GM21529 (cell line): Measurements from ENCODE around the gene NPEPL1.
A peak's percentile ranks its signal among the peaks of the same experiment; 100 is the strongest.

Source experiments
- ATAC-seq: cut with Tn5 transposase; IDR thresholded peaks from one replicate; pipeline ENCODE4 v1.9.1; 2021; ENCODE audit not compliant: unreplicated experiment

Gene NPEPL1

DNA sequence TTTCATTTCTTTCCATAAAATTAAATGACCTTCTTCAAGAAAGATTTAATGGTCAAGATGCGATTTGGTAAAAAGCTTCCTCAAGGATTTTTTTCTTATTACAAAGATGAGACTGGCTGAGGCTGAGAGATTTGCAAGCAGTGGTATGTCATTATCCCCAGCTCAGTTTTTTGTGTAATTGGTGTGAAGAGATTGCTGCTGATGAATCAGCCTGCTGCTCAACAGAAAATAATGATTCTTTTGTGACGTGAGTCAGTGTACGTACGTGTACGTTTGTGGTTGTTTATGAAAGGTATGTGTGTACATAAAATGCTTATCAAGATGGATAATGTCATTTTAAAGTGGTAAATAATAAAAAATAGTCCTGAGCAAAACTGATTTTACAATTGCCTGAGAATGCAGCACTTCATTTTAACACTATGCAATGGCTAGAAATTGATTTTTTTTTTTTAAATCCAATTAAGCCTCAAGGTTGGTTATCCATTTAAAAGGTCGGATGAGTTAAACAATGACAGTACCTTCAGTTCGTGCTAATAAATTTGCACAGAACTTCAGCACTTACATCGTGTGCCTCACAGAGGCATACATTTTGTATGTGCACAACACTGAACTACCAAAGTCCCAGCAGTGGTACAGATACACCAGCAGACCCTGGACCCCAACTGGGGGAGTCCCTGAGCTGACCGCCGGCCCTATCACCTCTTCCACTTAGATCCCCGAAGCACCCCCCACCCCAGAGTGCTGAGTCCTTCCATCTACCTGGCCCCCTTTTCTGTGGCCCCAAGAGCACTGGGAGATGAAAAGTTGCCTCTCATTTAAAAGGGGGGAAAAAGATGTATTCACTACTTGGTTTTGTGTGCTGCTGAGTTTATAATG is 9.7 kb upstream of the NPEPL1 start:
- ATAC-seq, result no peak

DNA sequence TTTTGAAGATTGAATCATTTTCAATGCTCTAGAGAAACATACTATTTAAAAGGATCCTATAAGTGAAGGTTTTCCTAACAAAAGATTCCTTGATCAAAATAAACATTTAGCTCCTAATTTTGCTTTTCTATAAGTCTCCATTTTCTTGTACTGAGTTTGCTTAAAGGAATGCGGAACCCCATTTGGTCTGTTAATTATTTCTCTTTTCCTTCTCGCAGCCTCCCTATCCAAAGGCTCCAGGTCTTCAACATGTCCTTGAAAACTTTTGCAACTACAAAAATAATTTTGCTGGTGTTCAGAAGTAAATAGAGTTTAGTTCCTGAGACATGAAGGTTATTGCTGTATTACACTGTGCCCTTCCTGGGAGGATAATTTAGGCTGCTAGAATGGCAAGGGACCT is 8.3 kb upstream of the NPEPL1 start:
- ATAC-seq, result no peak

DNA sequence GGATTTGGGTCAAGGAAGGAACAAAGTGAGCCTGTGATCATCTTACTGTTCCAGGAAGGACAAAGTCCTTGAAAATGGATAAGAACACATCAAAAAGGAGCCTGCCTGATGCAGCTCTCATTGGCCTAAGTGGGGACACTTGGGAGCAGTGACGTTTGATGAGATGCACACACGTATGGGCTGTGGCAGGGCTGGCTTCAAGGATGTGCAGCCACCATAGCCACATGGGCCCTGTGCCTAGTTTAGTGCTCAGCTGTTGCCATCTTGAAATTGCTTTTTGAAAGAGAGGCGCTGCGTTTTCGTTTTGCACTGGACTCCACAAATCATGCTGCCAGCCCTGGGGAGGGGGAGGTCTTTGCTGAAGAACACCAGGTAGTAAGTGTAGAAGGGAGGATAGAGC is 6.6 kb upstream of the NPEPL1 start:
- ATAC-seq, result no peak

DNA sequence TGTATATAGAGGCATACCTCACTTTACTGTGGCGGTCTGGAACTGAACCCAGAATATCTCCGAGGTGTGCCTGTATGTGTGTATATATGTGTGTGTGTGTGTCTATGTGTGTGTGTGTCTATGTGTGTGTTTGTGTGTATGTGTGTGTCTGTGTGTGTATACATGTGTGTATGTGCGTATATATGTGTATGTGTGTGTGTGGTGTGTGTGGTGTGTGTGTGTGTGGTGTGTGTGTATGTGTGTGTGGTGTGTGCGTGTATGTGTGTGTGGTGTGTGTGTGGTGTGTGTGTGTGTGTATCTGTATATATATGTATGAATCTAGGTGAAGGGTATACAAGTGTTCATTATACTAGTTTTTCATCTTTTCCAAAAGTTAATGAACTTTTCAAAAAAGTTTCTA is 4.2 kb upstream of the NPEPL1 start:
- no peak for ATAC-seq

DNA sequence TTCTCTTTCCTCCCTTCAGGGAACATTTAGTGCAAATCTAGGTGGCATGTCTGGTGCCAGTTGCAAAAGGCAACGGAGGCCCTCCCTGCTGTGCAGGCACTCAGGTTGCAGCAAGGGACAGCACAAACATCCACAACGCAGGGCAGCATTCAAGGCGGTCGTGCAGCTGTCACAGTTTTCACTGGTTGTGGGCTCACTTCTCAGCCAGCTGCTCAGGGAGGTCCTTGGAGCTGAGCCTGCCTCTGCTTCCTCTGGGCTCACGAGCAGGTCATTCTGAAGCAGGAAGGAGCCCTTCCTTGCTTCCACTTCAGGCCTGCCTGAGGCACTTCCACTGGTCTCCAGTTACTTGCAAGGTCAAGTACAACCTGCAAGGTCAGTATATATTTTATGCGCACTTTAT is 3.8 kb upstream of the NPEPL1 start:
- no peak for ATAC-seq

DNA sequence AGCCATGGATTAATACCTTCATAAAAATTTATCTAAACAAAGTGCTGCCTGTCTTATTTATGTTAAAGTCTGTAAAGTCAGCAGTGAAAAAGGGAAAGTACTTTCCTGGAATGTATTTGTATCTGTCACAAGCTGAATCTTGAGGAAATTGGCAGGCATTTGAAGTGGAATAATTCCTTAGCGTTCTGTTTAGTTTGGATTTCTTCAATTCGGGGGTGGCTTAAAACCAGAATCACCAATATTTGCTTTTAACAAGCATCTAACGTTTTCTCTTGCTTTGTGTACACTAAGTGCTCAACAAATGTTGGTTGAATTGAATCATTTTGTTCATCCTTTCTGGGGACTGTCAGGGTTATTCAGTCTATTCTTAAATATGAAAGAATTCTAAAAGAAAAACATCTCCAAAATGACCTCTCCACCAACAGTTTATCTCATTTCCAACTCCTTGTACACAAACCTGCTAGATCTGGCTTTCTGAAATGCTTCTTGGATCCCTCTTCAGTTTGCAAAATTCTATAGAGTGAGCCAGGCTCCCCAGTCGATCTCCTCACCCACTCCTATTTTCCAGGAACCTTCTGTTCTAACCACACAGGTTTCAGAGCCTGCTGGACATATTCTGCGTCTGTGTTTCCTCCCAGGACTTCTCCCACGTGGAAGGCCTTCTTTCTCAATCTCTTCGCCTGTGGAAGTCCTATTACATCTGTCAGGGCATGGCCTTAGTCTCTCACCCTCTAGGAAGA is 2.0 kb upstream of the NPEPL1 start:
- no peak for ATAC-seq

DNA sequence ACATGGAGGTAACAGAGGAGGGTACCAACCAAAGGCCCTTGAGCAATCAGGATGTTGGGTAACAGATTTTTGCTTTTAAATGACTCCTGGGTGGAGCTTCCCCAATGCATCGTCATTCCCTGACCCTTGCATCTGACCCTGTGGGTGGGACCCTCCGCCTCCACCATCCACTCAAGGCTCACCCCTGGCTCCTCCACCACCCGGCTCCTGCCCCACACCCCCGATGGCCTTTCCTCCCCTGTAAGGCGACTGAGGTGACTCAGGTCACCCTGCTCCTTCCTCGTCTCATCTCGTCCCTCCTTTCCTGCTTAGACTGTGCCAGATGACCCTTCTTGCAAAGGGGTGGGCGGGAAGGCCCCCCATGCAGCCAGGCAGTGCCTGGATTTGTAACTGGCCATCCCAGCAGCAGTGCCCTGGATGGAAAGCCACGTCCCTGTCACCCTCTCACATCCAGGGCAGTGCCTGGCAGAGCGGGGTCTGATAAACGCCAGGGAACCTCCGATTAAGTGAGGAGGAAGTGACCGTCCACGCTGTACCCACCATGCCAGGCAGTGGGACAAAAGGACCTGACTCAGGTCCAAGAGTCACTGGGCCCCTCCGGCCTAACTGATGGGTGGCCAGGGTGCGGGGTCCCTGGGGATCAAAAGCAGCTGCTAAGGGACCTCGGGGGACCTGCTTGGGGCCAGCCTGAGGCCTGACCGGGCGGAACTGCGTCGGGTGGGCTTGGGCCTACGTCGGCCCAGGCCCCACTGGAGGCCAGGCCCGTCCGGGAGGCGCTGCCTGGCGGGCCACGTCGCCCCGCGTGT is 624 bp upstream of the NPEPL1 start:
- peak; percentile 3 for ATAC-seq

DNA sequence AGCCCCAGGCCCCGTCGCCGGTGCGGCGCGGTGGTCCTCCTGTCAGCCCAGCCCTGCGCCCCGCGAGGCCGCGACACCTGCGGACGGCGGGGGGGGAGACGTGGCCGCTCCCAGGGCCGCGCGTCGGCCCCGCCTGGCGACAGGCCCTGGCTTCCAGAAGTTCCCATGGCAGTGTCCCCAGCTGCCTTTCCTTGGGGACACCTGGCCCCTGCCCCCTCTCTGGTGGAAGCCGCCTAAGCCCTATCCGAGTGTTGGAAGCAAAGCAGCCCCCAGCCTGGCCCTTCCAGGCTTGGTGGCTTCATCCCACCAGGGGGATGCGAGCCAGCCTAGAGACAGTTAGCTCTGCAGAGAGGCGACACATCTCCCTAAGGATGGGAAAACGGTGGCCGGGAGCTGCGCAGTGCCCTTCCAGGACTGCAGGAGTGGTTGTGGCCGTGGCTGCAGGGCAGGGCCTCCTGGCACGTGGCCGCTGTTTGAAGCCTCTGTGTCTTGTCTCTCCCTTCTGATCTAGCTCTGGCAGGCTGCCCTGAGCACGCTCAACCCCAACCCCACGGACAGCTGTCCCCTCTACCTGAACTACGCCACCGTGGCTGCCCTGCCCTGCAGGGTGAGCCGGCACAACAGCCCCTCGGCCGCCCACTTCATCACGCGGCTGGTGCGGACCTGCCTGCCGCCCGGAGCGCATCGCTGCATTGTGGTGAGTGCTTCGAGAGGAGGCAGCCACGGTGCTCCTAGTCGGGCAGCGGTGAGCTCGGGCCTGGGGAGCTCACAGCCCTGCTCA is 816 bp downstream of the NPEPL1 start:
- peak; percentile 24 for ATAC-seq

DNA sequence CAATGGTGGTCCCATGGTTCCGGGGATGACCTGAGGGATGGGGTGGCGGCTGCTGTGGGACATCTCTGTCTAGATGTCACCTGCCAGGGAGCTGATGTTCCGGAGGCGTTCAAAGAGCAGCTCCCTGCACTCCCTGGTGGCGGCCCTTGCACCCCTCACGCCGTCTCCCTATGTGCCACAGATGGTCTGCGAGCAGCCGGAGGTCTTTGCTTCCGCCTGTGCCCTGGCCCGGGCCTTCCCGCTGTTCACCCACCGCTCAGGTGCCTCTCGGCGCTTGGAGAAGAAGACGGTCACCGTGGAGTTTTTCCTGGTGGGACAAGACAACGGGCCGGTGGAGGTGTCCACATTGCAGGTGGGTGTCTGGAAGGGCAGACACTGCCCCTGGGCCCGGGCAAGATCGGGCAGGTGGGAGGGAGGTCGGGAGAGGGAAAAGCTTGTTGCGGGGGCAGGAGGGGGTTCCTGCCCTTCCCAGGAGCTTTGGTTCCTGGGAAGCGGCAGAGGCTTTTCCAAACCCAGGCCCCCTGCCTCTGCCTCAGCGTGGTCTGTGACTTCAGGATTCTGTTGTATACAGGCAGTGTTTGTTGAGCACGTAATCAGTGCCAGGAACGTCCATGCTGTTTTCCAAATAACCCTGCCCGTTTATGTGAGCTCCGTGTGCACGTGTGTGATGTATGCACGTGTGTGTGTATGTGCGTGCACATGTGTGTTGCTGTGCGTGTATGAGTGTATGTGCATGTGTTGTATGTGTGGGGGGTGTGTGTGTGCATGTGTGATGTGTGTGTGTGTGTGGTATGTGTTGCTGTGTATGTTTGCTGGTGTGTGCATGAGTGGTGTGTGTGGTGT is 1.9 kb downstream of the NPEPL1 start:
- no peak for ATAC-seq

DNA sequence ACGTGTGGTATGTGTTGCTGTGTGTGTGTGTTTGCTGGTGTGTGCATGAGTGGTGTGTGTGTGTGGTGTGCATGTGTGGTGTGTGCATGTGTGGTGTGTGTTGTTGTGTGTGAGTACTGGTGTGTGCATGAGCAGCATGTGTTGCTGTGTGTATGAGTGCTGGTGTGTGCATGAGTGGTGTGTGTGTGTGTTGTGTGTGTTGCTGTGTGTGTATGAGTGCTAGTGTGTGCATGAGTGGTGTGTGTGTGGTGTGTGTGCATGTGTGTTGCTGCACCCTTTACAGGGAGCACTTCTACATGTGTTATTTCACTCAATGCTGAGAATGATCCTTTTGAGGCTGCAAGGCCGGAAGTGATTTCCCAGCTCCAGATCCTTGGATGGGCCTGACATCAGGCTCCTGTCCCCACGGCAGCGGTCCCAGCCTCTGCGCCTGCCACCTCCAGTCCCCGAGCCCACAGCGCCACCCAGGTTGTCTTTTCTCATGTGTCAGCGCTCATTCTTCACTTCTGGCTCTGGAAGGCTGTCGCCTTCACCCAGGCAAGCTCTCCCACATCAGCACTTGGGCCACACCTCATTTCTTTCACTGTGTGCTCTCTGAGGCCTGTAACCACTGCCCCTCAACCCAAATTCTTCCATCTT is 2.6 kb downstream of the NPEPL1 start:
- no peak for ATAC-seq

DNA sequence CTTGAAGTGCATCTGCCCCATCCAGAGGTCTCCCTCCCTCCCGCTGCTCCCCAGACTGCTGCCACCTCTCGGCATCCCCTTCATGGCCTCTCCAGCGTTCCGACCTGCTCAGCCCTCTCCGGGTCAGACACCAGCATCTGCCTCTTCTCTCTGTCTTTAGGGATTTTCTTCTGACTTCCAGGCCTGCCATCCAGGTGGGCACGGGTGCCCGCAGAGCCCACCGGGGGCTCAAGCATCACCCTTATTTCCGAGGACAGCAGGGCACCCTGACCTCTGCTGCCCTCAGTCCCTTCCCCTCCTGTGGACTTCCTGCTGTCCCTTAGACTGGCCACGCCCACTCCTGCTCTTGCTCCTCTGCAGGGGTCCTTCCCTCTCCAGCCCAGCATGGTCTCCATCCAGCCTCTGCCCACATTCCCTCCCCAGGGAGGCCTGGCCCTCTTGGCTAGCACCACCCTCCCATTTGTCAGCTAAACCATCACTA is 3.3 kb downstream of the NPEPL1 start:
- no peak for ATAC-seq

DNA sequence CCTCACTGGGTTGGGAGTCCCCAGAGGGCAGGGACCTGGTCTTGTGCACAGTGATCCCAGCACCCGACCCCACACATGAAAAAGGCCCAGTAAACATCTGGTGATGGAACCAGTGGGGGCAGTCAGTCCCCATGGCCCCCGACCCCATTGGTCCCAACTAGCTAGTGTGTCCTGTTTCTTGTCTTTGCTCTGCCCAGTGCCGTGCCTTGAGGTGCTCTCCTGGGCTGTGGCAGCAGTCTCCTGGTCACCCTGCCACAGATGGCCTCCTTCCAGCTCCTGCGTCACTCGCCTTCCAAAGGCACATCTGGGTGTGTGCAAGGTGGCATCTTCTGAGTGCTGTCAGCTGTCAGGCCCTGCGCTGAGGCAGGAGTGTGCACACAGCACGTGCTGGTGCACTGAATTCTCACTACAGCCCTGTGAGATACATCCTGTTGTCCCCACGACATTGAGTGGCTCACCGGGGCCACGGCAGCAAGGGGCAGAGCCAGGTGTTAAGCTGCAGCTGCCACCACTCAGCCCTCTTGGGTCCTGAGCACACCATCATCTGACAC is 3.9 kb downstream of the NPEPL1 start:
- ATAC-seq, result no peak

DNA sequence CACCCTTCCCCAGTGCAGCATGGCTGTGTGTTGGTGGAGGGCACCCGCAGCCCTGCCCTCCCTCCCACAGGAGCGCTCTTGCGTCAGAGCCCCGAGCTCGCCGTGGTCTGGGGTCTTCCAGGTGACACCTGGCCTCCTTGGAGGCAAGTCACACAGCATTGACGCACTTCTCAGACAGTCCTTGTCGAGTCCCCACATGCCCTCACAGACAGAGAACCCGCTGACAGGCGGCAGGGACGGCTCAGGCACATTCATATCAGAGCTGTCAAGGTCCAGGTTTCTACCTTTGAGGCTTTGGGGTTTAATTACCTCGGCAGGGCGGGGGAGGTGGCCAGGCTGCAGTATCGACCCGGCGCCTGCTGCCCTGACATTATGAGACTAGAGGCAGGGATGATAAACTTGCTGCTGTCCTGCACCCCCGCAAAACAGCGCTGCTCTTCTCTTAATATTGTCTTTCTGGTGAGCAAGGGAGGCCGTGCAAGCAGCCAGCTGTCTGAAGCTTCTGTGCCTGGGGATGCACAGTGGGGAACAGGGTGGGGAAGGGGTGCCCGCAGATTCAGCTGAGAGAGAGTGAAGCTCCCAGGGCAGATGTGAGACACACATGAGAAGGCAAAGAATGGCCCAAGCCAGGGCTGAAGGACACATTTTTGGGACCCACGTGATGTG is 4.7 kb downstream of the NPEPL1 start:
- no peak for ATAC-seq

DNA sequence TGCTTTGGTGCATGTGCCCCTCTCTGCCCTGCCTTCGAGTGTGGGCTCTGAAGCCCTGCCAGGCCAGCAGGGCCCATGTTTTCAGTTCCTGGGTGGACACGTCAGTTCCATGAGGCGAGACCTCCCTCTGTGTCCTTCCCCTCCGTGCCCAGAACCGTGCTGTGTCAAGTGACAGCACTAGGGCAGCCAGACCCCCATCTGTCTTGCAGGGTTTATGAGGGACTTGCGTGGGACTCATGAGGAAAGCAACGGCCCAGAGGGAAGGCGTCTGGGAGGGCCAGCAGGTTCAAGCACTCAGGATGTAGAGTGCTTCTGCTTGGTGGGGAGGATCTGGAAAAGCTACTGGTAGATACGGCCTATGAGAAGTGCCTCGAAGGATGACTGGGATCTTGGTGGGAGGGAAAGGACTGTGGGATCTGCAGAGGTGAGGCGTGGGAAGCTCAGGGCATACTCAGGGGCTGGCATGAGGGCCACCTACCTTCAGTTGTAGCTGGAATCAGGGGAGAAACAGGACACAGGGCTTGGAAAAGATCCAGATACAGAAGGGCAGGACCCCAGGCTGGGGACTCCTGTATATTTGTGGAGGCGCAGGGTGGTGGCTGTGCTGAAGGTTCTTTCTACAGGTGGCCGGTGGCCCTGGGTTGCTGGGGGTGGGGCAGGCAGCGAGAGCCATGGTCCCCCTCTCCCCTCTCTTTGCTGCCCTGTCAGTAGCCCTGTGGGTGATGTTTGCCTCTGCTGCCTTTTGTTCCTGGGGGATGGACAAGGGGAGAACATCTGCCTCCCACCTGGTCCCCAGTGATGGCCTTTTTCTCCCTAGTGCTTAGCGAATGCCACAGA is 5.5 kb downstream of the NPEPL1 start:
- no peak for ATAC-seq

DNA sequence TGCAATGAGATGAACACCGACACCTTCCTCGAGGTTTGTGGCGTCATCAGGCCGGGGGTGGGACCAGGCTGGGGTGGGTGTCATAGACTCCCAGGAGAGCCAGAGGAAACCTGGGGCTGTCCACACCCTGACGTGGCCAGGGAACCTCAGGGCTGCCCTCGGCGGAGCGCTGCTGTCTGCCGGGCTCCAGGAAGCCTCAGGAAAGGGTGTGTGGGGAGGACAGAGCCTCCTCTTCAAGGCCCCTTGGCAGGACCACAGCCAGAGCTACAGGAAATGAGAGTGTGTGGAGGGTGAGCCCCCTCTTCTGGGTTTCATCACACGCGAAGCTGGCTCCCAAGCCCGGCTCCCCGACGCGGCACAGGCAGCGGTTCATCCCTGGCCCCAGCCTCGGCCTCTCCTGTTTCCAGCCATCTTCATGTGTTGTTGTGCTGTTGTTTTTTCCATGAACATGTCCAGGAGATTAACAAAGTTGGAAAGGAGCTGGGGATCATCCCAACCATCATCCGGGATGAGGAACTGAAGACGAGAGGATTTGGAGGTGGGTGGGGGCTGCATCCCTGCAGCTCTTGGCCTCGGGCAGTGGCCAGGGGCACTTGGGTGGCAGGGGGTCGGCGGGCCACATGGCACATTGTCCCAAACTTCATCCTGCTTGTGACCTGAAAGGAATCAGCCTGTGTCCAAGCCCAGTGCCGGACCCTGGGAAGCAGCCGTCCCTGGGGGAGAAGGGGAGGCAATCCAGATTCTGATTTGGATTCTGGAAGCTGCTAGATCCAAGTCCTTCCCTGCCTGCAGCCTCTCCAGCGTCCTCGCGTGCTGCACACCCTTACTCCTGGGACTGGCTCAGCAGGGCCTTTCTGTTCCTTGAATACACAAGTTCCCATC is 6.4 kb downstream of the NPEPL1 start:
- no peak for ATAC-seq

DNA sequence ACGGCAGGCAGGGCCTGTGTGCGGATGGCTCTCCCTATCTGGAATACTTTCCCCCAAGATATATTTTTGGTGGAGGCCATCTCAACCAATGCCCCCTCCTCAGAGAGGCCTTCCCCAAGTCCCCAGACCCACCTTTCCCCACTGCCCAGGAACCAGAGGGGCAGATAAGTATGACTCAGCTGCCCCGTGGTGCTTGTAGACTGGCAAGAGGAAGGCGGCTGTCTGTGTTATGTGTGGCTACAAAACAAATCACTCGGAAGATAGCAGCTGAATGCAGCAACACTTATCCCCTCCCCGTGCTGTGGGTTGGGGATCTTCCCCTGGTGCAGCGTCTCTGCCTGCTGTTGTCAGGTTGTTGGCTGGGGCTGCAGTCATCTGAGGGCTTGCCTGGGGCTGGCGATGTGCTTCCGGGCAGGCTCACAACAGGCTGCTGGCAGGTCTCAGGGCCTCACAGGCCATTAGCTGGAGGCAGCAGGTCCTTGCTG is 7.1 kb downstream of the NPEPL1 start:
- no peak for ATAC-seq
